H1 (cell line): Measurements from ENCODE around the gene MAP4. TPM values are rescaled to one million over a fixed set of nuclear protein-coding genes. Genes with fewer than 3 reads are reported as not detected.

Experiments
- CBX8 ChIP-seq: fragments of 300-800, 300-1000 bp; sonication (generic); IDR thresholded peaks from 2 replicates; pipeline ENCODE4 v1.7.1; 2016; ENCODE audit warnings: low read depth, low read length, borderline replicate concordance
- RAD21 ChIP-seq, 2 experiments: IDR thresholded peaks in 1 of 2; conservative IDR thresholded peaks in 1 of 2; 2 replicates each; pipeline ENCODE4 v1.6.1; 2011; ENCODE audit warnings: low read depth in 2 of 2, low read length in 2 of 2, improper control_type of control experiment in 1 of 2, inconsistent platforms in 1 of 2, mild to moderate bottlenecking in 1 of 2, moderate library complexity in 1 of 2
- polyA plus RNA-seq, 7 experiments: library from polyadenylated mRNA; depleted of rRNA in 3 of 7; stranded (reverse) in 5 of 7; unstranded in 2 of 7; fragments of >200 nt in 5 of 7; fragments of 200-250 nt in 2 of 7; gene quantifications; 1 replicate in 5 of 7; 2 replicates in 1 of 7; 4 replicates in 1 of 7; pipeline versions ENCODE4 v1.2.1 to v1.2.3, GENCODE V29; 2011 to 2013; ENCODE audit warnings: missing spikeins in 2 of 7, mixed read lengths in 2 of 7
- total RNA-seq: library from RNA; stranded (reverse); fragmentation: NEBNext Ultra II Directional; extraction: Animal tissue kit (Norgen Biotek cat#: 25700); gene quantifications from 2 replicates; pipeline ENCODE4 v1.2.1, GENCODE V29; 2021

The MAP4 gene
- total and polyA plus RNA-seq, 2 of the 8 experiments (the other 6 are each of a cell fraction or from before 2014, with no cell fraction given), result 67.0 to 179 TPM

- TF ChIP-seq CBX8 (no peak), RAD21 (IDR thresholded peaks at IDR 0.05 in 1 of 2, conservative IDR thresholded peaks at IDR 0.05 in 1 of 2; ENCODE audit: low read depth in 2 of 2, low read length in 2 of 2) (no peak)
These were observed 148.7 kb downstream of the MAP4 start (continued) for GRCh38 chr3:47867451-47868044.
